A549 (cell line): ENCODE data around the gene TNS1.

Source experiments
- CBX2 ChIP-seq: fragments of 200-600 bp; sonication (generic); IDR thresholded peaks from 2 replicates; pipeline ENCODE4 v1.6.1; 2016; ENCODE audit warnings: low read depth, mild to moderate bottlenecking, borderline replicate concordance
- RAD21 ChIP-seq, 2 experiments: fragments of >200 bp in 1 of 2; sonication (Bioruptor Twin) in 1 of 2; formaldehyde crosslinking in 1 of 2; IDR thresholded peaks in 1 of 2; conservative IDR thresholded peaks in 1 of 2; 2 replicates in 1 of 2; 3 replicates in 1 of 2; pipeline ENCODE4 v1.6.1; 2012 to 2018; ENCODE audit warnings: inconsistent platforms in 1 of 2
- RCOR1 ChIP-seq: fragments of 150-350 bp; IDR thresholded peaks from 2 replicates; pipeline ENCODE4 v1.6.1; 2014; ENCODE audit warnings: antibody characterized with exemption, low read length, low read depth
- TF ChIP-seq, protein P1 (sequence below): fragments of 200-600 bp; sonication (generic); IDR thresholded peaks from 2 replicates; pipeline ENCODE4 v1.6.1; 2016; ENCODE audit warnings: antibody characterized with exemption, mild to moderate bottlenecking, moderate library complexity
- TF ChIP-seq, protein P2 (sequence below): fragments of 450-650 bp; IDR thresholded peaks from 2 replicates; pipeline ENCODE4 v1.6.1; 2014; ENCODE audit warnings: antibody characterized with exemption
- TF ChIP-seq, protein P3 (sequence below): fragments of >200 bp; sonication (Bioruptor Twin); formaldehyde crosslinking; IDR thresholded peaks from 3 replicates; pipeline ENCODE4 v1.5.1; 2016

DNA sequence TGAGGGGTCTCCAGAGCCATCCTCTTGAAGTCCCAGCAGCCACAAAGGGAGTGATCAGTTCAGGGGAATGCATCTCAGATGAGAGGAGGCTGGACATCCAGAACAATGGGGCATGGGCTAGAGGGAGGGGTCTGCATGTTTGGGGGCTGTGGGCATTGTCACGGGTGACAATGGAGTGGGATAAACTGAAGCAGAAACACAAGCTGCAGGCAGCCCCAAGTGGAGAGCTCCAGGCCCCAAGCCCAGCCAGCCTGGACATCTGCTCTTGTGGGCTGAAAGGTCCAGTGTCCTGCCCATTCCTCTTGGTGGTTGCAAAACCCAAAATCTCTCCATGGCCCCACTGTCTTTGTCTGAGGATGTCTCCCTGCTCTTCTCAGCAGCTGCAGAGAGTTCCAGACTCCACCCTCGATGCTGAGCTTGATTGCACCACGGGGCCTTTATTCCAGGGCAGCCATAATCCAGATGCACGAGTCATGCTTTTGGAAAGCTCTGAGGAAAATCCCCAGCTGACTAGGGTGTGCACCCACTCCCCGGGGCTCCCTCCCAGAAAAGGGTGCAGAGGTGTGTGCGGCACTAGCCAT lies 149.4 kb downstream of the TNS1 start:
- no peak for TF ChIP-seq RCOR1
- TF ChIP-seq, protein P1, sequence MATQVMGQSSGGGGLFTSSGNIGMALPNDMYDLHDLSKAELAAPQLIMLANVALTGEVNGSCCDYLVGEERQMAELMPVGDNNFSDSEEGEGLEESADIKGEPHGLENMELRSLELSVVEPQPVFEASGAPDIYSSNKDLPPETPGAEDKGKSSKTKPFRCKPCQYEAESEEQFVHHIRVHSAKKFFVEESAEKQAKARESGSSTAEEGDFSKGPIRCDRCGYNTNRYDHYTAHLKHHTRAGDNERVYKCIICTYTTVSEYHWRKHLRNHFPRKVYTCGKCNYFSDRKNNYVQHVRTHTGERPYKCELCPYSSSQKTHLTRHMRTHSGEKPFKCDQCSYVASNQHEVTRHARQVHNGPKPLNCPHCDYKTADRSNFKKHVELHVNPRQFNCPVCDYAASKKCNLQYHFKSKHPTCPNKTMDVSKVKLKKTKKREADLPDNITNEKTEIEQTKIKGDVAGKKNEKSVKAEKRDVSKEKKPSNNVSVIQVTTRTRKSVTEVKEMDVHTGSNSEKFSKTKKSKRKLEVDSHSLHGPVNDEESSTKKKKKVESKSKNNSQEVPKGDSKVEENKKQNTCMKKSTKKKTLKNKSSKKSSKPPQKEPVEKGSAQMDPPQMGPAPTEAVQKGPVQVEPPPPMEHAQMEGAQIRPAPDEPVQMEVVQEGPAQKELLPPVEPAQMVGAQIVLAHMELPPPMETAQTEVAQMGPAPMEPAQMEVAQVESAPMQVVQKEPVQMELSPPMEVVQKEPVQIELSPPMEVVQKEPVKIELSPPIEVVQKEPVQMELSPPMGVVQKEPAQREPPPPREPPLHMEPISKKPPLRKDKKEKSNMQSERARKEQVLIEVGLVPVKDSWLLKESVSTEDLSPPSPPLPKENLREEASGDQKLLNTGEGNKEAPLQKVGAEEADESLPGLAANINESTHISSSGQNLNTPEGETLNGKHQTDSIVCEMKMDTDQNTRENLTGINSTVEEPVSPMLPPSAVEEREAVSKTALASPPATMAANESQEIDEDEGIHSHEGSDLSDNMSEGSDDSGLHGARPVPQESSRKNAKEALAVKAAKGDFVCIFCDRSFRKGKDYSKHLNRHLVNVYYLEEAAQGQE: no peak
- TF ChIP-seq, protein P2, sequence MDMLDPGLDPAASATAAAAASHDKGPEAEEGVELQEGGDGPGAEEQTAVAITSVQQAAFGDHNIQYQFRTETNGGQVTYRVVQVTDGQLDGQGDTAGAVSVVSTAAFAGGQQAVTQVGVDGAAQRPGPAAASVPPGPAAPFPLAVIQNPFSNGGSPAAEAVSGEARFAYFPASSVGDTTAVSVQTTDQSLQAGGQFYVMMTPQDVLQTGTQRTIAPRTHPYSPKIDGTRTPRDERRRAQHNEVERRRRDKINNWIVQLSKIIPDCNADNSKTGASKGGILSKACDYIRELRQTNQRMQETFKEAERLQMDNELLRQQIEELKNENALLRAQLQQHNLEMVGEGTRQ: no peak
- TF ChIP-seq CBX2: no peak
- TF ChIP-seq, protein P3, sequence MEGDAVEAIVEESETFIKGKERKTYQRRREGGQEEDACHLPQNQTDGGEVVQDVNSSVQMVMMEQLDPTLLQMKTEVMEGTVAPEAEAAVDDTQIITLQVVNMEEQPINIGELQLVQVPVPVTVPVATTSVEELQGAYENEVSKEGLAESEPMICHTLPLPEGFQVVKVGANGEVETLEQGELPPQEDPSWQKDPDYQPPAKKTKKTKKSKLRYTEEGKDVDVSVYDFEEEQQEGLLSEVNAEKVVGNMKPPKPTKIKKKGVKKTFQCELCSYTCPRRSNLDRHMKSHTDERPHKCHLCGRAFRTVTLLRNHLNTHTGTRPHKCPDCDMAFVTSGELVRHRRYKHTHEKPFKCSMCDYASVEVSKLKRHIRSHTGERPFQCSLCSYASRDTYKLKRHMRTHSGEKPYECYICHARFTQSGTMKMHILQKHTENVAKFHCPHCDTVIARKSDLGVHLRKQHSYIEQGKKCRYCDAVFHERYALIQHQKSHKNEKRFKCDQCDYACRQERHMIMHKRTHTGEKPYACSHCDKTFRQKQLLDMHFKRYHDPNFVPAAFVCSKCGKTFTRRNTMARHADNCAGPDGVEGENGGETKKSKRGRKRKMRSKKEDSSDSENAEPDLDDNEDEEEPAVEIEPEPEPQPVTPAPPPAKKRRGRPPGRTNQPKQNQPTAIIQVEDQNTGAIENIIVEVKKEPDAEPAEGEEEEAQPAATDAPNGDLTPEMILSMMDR: no peak
- TF ChIP-seq RAD21 (conservative IDR thresholded peaks at IDR 0.05 in 1 of 2, IDR thresholded peaks at IDR 0.05 in 1 of 2): no peak
